ENCODE measurements around the gene PLXNC1.
A peak's percentile ranks its signal among the peaks of the same experiment; 100 is the strongest.

PLXNC1 gene

DNA sequence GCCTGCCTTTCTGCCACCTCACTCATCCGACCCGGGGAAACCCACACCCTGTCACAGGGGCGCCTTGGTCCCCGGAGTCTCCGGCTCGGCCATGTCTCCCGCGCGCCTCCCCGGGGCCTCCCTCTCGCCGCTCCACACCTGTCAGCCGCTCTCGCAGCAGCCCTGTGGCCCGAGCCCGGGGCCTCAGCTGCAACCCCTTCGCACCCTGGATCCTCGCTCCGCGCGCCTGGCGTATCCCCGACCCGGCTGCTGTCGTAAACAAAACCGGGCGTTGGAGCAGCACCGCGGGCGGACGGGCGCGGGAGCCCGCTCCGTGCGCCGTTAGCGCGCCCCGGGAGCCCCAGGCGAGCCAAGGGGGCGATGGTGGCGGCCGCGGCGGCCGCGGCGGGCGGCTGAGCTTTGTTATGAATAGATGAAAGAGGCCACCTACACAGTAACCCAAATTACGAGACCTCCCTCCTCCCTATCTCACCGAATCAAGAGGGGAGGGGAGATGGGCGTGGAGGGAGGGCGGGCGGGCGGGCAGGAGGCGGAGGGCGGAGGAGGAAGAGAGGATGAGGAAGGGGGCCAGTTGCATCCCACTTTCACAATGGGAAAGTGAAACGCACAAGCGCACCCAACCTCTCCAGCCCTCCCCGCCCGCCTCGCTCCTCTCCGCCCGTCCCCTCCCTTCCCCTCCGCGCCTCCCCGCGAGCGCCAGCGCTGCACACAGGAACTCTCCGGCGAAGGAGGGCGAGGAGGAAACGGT is at the start of gene PLXNC1:
Gene PLXNC1, plus strand, starts transcription at position 587 of the 748 bp plus-strand sequence. CDS start 395 bp downstream, outside the sequence.
- DNase-seq (ENCODE audit: insufficient read length, low spot score) (peak; percentile 55), FAIRE-seq (no peak)
- TF ChIP-seq, protein P1, sequence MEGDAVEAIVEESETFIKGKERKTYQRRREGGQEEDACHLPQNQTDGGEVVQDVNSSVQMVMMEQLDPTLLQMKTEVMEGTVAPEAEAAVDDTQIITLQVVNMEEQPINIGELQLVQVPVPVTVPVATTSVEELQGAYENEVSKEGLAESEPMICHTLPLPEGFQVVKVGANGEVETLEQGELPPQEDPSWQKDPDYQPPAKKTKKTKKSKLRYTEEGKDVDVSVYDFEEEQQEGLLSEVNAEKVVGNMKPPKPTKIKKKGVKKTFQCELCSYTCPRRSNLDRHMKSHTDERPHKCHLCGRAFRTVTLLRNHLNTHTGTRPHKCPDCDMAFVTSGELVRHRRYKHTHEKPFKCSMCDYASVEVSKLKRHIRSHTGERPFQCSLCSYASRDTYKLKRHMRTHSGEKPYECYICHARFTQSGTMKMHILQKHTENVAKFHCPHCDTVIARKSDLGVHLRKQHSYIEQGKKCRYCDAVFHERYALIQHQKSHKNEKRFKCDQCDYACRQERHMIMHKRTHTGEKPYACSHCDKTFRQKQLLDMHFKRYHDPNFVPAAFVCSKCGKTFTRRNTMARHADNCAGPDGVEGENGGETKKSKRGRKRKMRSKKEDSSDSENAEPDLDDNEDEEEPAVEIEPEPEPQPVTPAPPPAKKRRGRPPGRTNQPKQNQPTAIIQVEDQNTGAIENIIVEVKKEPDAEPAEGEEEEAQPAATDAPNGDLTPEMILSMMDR (IDR thresholded peaks at IDR 0.05; ENCODE audit: insufficient read depth, missing control alignments), result no peak

DNA sequence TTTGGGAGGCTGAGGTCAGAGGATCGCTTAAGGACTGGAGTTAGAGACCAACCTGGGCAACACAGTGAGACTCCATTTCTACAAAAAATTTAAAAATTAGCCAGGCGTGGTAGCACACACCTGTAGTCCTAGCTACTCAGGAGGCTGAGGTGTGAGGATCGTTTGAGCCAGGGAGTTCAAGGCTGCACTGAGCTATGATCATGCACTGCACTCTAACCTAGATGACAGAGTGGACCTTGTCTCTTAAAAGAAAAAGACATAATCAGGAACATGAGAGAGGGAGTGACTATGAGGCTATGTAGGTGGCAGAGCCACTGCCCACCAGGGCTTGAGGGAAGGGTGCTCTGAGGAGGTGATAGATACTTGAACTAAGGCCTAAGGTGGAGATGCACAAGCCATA is 49.2 kb upstream of the PLXNC1 start:
- TF ChIP-seq, protein P1 (IDR thresholded peaks at IDR 0.05; ENCODE audit: insufficient read depth, missing control alignments), result no peak
- FAIRE-seq (no peak), DNase-seq (ENCODE audit: insufficient read length, low spot score) (no peak)

DNA sequence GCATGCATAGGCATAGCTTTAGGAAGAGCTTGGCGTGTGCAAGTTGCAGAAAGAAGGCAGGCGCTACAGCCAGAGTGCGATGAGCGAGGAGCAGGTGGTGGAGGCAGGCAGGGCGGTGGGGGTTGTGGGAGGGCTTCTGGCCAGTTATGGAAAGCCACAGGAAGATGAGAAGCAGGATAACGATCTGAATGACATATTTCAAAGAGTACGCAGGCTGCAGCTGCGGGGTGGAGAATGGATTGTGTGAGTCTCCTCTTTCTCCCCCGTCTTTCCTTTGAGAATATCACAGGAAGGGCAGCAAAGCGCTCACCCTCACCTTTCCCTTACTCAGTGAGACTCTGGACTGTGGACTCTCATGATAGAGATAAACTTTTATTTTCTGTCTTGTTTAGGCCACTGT is 48.7 kb upstream of the PLXNC1 start:
- DNase-seq (ENCODE audit: insufficient read length, low spot score) (no peak), FAIRE-seq (no peak)
- TF ChIP-seq, protein P1 (IDR thresholded peaks at IDR 0.05; ENCODE audit: insufficient read depth, missing control alignments), result no peak

DNA sequence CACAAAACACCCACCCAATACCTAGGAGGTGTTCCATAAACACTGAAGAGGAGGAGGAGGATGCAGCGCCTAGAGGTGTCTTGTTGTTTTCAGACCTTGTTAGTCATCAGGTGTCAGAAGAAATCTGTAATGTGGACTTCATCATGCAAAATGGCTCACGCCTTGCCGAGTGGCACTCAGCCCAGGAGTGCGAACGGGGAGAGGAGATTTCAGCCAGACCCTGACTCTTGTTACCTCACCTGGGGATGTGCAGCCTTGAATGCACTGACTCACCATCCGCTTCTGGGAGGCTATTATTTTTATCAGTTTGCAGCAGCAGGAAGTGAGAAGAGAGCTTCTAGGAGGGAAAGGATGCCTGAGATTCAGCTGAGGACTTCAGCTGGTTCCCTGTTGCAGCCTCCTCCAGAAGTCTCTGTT is 48.2 kb upstream of the PLXNC1 start:
- TF ChIP-seq, protein P1 (IDR thresholded peaks at IDR 0.05; ENCODE audit: insufficient read depth, missing control alignments), result no peak
- FAIRE-seq, result no peak
- no peak for DNase-seq (ENCODE audit: insufficient read length, low spot score)

DNA sequence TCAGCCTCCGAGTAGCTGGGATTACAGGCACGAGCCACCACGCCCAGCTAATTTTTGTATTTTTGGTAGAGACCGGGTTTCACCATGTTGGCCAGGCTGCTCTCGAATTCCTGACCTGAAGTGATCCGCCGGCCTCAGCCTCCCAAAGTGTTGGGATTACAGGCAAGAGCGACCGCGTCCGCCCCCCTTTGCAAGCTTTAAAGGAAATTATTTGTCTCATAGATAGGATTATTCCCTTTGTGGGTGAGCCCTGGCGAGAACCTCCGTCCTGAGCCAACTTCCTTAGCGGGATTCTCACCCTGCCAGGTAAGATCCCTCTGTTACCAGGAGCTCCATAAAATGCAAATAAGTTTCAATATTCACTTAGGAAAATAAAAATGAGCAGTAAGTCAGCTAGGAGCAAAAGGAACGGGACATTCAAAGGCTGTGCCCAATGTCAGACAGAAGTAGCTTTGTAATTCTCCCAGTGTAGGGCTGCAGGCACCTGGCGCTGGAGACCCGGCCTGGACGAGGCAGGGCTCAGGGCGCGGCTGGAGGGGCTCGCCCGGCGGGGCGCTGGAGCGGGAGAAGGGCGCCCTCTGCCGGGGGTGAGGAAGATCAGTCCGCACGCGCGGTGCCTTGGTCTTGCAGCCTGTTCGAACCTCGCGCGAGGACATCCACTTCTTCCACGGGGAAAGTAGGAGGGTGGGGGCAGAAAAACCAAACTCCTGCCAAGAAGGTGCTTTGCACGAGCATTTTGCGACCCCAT is 47.2 kb upstream of the PLXNC1 start:
- DNase-seq (ENCODE audit: insufficient read length, low spot score), result peak; percentile 44
- FAIRE-seq, result no peak
- TF ChIP-seq, protein P1 (IDR thresholded peaks at IDR 0.05; ENCODE audit: insufficient read depth, missing control alignments), result peak; percentile 59

DNA sequence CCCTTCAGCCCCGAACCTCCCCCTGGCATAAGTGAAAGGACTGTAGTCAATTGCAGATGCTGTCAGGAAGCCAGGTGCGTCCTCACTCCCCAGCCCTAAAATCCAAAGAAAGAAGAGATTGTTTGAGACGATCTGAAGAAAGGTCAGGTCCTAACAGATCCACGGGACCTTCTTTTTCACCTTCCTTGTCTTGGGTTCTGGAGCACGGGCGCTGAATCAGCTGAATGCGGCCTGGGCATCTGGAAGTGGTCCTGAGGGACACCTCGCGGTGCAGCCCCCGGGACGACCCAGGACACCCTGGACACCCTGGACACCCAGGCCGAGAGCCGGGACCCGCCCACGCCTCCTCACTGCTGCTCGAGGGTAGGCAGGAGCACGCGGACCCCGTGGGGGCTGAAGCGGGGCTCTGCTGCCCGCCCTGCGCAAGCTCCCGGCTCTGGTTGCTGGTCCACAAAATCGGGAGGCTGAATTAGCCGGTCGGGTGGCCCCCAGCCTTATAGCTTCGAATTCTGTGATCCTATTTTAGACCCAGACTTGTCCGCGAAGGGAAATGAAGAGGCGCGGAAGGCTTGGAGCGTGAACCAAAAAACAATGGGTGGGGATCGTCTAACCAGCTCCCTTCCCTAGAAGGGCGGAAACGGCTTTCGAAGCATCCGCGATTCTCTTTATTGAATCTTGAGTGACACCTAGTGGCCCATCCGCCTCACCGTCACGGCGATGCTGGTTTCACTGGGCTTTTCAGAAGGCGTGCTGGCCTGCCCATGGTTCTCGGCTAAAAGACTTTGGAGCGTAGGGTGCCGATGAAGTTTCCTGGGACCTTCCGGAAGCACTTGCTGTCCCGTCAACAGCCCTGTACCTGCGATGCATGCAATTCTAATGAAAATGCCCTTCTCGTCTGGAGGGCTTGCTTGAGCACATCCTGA is 46.4 kb upstream of the PLXNC1 start:
- FAIRE-seq (no peak), DNase-seq (ENCODE audit: insufficient read length, low spot score) (peak; percentile 39)
- TF ChIP-seq, protein P1 (IDR thresholded peaks at IDR 0.05; ENCODE audit: insufficient read depth, missing control alignments), result peak; percentile 94

Measured in D721Med (cell line).